ENCODE data around the gene ADPRHL1. TPM values are rescaled to one million over a fixed set of nuclear protein-coding genes. Genes with fewer than 3 reads are reported as not detected.

Gene ADPRHL1
- total and polyA plus RNA-seq, 2 donors (not counting 3 experiments of a cell fraction or from before 2014, with no cell fraction given): 0.52 to 0.97 TPM

GRCh38 chr13:113432506-113433270 is 20.6 kb downstream of the ADPRHL1 start:
- Histone ChIP-seq H3K4me1 (ENCODE audit: control insufficient read depth, extremely low read depth, insufficient read depth, low read length) (no peaks in the 10 kb centered on the region), H3K9me1 (replicated peaks; ENCODE audit: control insufficient read depth, extremely low read depth, insufficient read depth, low read length) (no peaks in the 10 kb centered on the region), H3K9me3 (replicated peaks; ENCODE audit: control insufficient read depth, insufficient read depth, low read length) (no peaks in the 10 kb centered on the region), H3K9ac (replicated peaks; ENCODE audit: extremely low read depth, insufficient read depth, low read length) (no peak overlapping the region), H3K27me3 (ENCODE audit: control insufficient read depth in 2 of 2, insufficient read depth in 2 of 2, low read length in 2 of 2) (no peaks in the 10 kb centered on the region), H3K27ac (ENCODE audit: insufficient read depth, low read depth, low read length) (no peak overlapping the region), H3K4me2 (ENCODE audit: insufficient read depth, low read length) (no peak overlapping the region), H2AFZ (ENCODE audit: low read depth, low read length) (no peak overlapping the region), H3K4me3 (replicated peaks in 1 of 3; ENCODE audit: insufficient read depth in 1 of 3, low read depth in 1 of 3, low read length in 3 of 3) (no peak overlapping the region), H4K20me1 (replicated peaks; ENCODE audit: control insufficient read depth, extremely low read depth, insufficient read depth, low read length) (no peaks in the 10 kb centered on the region), H3K36me3 (ENCODE audit: control insufficient read depth in 2 of 2, extremely low read depth in 1 of 2, insufficient read depth in 2 of 2, low read length in 2 of 2) (no peaks in the 10 kb centered on the region), H3K79me2 (ENCODE audit: control insufficient read depth, insufficient read depth, low read length) (no peaks in the 10 kb centered on the region)
- TF ChIP-seq EZH2 (IDR thresholded peaks at IDR 0.05; ENCODE audit: borderline replicate concordance, low read depth, low read length, severe bottlenecking) (no peak), MAX (IDR thresholded peaks at IDR 0.05; ENCODE audit: insufficient read depth, insufficient read length) (no peak), JUN (IDR thresholded peaks at IDR 0.05; ENCODE audit: borderline replicate concordance, insufficient read depth, insufficient read length, low read depth) (no peak), POLR2A (IDR thresholded peaks at IDR 0.05; ENCODE audit: low read depth, low read length) (no peak), POLR2AphosphoS5 (IDR thresholded peaks at IDR 0.05; ENCODE audit: insufficient read depth, low read depth, low read length) (no peak), CTCF (IDR thresholded peaks at IDR 0.05; ENCODE audit: extremely low read depth in 1 of 2, insufficient read depth in 1 of 2, low read depth in 1 of 2, low read length in 2 of 2) (no peak)
- POLR2A ChIA-PET: no interaction called here
- BruUV-seq (replicated peaks): no TSS peak
- intact Hi-C loops (cut with micrococcal nuclease) (no loop called here), dilution Hi-C loops (cut with MboI; ENCODE audit: extremely low pct_ligation_motif_present, low sequenced_read_pairs) (no loop called here)
- FAIRE-seq (no peak), DNase-seq (ENCODE audit: low read depth, low spot score) (no peak)
- CTCF ChIA-PET: no interaction called here

Measured in endothelial cell of umbilical vein (primary cell).